Measurements from ENCODE around the gene SEZ6. TPM values are rescaled to one million over a fixed set of nuclear protein-coding genes. Genes with fewer than 3 reads are reported as not detected.
A peak's percentile ranks its signal among the peaks of the same experiment; 100 is the strongest.

SEZ6 gene
- total RNA-seq, 2 experiments from 2014 or later, result not detected

DNA sequence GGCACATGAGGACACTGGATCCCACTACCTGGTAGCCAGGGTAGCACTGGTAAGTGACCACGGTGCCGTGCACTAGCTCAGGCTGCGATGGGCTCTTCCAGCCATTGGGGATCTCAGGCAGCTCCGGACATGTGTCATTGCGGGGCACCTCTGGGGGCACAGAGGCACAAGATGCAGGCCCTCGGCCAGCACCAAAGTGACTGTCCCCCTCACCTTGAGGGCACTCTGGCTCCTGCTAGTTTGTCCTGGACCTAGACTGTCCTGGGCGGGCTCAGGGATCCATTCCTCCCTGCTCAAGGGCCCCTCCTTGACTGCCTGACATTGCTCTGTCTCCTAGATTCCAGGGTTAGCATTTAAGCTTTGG is 47.9 kb downstream of the SEZ6 start:
- ChIA-PET POLR2A (no interaction called here), CTCF (interaction anchor here (0.7 to 8.5 kb wide), 5 partner anchors 41 to 233 kb away, joined by 3 to 199 read pairs (median 3); no protein-coding TSS in a partner anchor)
- no peaks in the 10 kb centered on the region for H3K36me3 Mint-ChIP-seq (ENCODE audit: low read depth)
- ATAC-seq, result no peak
- no peak for DNase-seq
- no peaks in the 10 kb centered on the region for H3K27me3 Mint-ChIP-seq
- H3K9me3 Mint-ChIP-seq (ENCODE audit: low read depth), result no peaks in the 10 kb centered on the region
- intact Hi-C loops (cut with DNase I, micrococcal nuclease), result no loop called here
- no peaks in the 10 kb centered on the region for H3K4me1 Mint-ChIP-seq
- no peak overlapping the region for H3K4me3 Mint-ChIP-seq
- H3K27ac Mint-ChIP-seq, result no peak overlapping the region

DNA sequence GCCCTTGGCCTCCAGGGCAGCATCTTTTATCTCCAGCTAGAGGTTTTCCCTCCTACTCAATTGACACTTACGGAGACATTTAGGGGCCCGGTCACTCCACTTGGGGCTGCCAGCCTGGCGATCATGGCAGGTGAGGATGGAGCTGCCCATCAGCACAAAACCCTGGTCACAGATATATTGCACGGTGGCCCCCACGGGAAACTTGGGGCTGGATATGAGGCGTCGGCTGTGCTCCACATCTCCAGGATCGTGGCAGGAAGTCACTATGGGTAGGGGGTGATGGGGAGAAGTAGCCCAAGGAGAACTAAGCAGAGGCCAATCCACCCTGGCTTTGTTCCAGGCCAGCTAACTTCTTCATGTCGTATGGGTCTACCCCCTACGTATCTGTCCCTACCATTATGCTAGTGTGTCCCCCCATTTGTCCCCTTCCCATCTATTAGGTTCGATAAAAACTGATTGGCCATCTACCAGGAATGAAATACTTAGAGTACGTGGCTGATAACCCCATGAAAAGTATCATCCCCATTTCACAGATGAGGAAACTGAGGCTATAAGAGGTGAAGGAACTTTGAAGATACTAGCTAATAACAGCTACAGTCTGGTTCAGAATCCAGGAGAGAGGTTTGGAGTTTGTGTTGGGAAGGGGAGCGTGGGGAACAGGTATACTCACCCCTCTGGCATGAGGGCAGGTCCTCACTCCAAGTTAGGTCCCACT is 48.4 kb downstream of the SEZ6 start:
- H3K9me3 Mint-ChIP-seq (ENCODE audit: low read depth), result no peaks in the 10 kb centered on the region
- DNase-seq (no peak), ATAC-seq (no peak)
- POLR2A ChIA-PET, result no interaction called here
- no peaks in the 10 kb centered on the region for H3K27me3 Mint-ChIP-seq
- H3K27ac Mint-ChIP-seq, result no peak overlapping the region
- H3K4me1 Mint-ChIP-seq, result no peaks in the 10 kb centered on the region
- CTCF ChIA-PET, result interaction anchor here (0.6 to 1.4 kb wide), 8 partner anchors 8 to 232 kb away, joined by 3 to 4 read pairs (median 3); no protein-coding TSS in a partner anchor
- H3K4me3 Mint-ChIP-seq, result no peak overlapping the region
- intact Hi-C loops (cut with DNase I, micrococcal nuclease), result no loop called here
- H3K36me3 Mint-ChIP-seq (ENCODE audit: low read depth), result no peaks in the 10 kb centered on the region

DNA sequence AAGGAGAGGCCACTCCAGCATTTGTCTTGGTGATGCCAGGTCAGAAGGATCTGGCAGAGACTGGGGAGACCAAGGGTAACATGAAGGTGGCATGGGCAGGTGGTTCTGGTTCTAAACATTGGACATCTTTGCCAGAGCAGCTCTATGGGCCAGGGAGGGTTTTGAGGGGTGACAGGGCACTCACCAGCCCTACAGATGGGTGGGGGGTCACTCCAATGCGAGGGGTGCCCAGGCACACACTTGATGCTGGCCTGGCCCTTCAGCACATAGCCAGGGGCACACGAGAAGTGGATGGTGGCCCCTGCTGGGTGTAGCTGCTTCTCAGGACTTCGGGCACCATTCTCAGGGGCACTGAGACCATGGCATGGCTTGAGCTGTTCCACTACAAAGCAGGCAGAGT is 49.0 kb downstream of the SEZ6 start:
- CTCF ChIA-PET, result interaction anchor here (0.6 to 1.4 kb wide), 5 partner anchors 9 to 1630 kb away, joined by 3 to 4 read pairs (median 3); no protein-coding TSS in a partner anchor
- POLR2A ChIA-PET, result no interaction called here
- Mint-ChIP-seq H3K27ac (no peak overlapping the region), H3K4me1 (no peaks in the 10 kb centered on the region), H3K27me3 (no peaks in the 10 kb centered on the region), H3K4me3 (no peak overlapping the region), H3K9me3 (ENCODE audit: low read depth) (no peaks in the 10 kb centered on the region), H3K36me3 (ENCODE audit: low read depth) (no peaks in the 10 kb centered on the region)
- DNase-seq (no peak), ATAC-seq (no peak)
- intact Hi-C loops (cut with DNase I, micrococcal nuclease), result no loop called here

DNA sequence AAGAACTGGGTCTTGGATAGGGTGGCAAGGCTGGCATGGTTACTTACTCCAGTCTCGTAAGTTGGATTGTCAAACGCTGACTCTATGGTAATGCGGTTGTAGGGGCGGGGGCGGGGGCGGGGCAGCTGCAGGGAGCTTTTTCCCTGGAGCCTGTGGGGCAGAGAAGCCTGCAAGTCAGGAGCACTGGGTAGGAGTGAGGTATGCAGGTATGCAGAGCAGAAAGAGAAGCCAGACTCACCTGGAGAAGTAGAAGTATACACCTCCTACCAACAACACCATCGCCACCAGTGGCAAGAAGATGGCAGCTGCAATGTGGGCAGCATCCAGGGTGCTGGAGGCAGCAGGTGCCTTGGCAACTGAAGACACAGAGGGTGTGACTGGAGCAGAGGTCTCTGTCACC is 49.7 kb downstream of the SEZ6 start:
- Mint-ChIP-seq H3K27me3 (no peaks in the 10 kb centered on the region), H3K36me3 (ENCODE audit: low read depth) (no peaks in the 10 kb centered on the region), H3K9me3 (ENCODE audit: low read depth) (no peaks in the 10 kb centered on the region), H3K27ac (no peak overlapping the region), H3K4me1 (no peaks in the 10 kb centered on the region), H3K4me3 (no peak overlapping the region)
- DNase-seq (no peak), ATAC-seq (no peak)
- intact Hi-C loops (cut with DNase I, micrococcal nuclease), result no loop called here
- POLR2A ChIA-PET, result no interaction called here
- CTCF ChIA-PET, result interaction anchor here (0.6 to 1.4 kb wide), 3 partner anchors 9 to 1631 kb away, joined by 3 to 6 read pairs (median 4); no protein-coding TSS in a partner anchor

DNA sequence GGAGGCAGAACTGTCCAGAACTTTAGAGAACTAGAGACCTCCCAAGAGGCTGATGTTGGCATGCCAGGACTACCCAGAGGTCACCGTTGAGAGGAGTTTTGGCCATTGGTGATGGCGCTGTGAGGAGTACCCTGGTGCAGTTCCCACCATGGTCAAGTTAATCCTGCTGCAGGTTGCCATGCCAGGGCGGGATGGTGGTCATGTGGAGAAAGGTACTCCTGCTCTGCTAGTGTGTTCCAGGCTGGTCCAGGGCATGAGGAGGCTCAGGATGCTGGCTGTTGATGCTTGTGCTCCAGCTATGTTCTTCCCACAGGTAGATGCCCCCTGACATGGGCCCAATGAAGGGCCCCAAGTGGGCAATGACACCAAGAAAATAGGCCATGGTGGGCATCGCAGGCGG is 50.4 kb downstream of the SEZ6 start:
- intact Hi-C loops (cut with DNase I, micrococcal nuclease), result no loop called here
- no peak overlapping the region for H3K4me3 Mint-ChIP-seq
- DNase-seq (no peak), ATAC-seq (no peak)
- H3K27ac Mint-ChIP-seq, result no peak overlapping the region
- ChIA-PET CTCF (interaction anchor here (0.7 kb wide), 1 partner anchor 107 kb away, joined by 6 read pairs; no protein-coding TSS in a partner anchor), POLR2A (no interaction called here)
- no peaks in the 10 kb centered on the region for H3K4me1 Mint-ChIP-seq
- no peaks in the 10 kb centered on the region for H3K9me3 Mint-ChIP-seq (ENCODE audit: low read depth)
- peaks cover 2% of the 10 kb centered on the region for H3K36me3 Mint-ChIP-seq (ENCODE audit: low read depth)
- H3K27me3 Mint-ChIP-seq, result no peaks in the 10 kb centered on the region

DNA sequence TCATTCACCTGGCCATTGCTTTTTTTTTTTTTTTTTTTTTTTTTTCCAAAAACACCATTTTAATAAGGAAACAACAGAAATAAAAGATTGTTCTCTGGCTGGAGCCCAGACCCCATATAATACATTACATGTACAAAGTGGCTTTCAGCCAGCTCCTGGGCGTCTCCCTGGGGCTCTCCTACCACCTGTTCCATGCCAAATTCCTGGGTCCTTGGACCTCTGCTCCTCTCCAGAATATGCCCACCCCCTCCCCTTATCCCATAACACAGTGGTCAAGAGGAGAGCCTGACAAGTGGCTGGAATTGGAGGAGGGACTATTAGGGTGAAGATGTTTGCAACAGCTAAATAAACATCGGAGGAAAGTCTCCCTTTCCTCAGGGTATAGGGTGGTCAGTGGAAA is 50.9 kb downstream of the SEZ6 start:
- Mint-ChIP-seq H3K27me3 (no peaks in the 10 kb centered on the region), H3K9me3 (ENCODE audit: low read depth) (no peaks in the 10 kb centered on the region), H3K27ac (no peak overlapping the region), H3K4me3 (no peak overlapping the region), H3K4me1 (no peaks in the 10 kb centered on the region), H3K36me3 (ENCODE audit: low read depth) (peaks cover 2% of the 10 kb centered on the region)
- ChIA-PET POLR2A (no interaction called here), CTCF (interaction anchor here (1.9 kb wide), 1 partner anchor 9 kb away, joined by 11 read pairs; no protein-coding TSS in a partner anchor)
- ATAC-seq (no peak), DNase-seq (no peak)
- intact Hi-C loops (cut with DNase I, micrococcal nuclease), result loop anchor here (5.0 kb wide), 7 partner anchors 98 to 662 kb away; partner anchors contain the start of genes TRAF4 (in 2 of the 2), BLTP2 (in 1 of the 2), ERAL1 (in 1 of the 2) and IFT20 (in 1 of the 2)

DNA sequence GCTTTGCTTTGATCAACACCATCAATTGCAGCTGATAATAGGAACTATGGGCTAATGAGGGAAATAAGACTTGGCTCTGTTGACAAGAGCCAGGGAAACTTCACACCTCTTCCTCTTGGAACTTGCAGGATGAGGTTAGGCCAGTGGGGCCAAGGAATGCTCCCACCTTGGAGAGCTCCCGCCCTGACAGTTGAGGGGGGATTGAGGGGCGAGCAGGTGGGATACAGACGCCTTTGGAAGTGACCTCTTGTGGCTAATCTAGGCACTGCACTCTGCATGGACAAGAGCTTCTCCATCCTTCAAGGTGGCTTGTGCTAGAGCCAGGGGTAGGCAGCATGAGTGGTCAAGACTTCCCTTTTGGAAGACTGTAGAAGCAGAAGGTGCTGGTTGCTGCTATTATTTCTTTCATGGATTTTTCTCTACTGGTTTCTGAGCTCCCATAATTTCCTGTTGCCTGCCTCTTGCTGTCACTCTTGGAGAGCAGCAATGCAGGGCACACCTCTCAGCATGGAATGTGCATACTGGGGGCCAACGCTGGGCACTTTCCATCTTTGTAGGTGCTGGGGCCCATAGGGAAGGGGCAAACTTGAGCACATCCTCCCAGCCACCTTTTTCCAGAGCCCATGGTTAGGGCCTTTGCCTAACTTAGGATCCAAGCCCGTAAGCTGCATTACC is 52.3 kb downstream of the SEZ6 start:
- Mint-ChIP-seq H3K27me3 (no peaks in the 10 kb centered on the region), H3K27ac (peak overlapping the region; percentile 10), H3K9me3 (ENCODE audit: low read depth) (no peaks in the 10 kb centered on the region), H3K36me3 (ENCODE audit: low read depth) (peaks cover 10% of the 10 kb centered on the region), H3K4me3 (no peak overlapping the region), H3K4me1 (peaks cover 2% of the 10 kb centered on the region)
- CTCF ChIA-PET, result interaction anchor here (0.6 to 5.9 kb wide), 46 partner anchors 10 to 663 kb away, joined by 3 to 94 read pairs (median 4); partner anchors contain the start of genes FLOT2, NEK8, RPL23A and TLCD1
- no peak for ATAC-seq
- POLR2A ChIA-PET, result interaction anchor here (0.5 to 0.7 kb wide), 2 partner anchors 91 to 209 kb away, joined by 3 read pairs; no protein-coding TSS in a partner anchor
- DNase-seq, result peak; percentile 68
- intact Hi-C loops (cut with DNase I, micrococcal nuclease), result loop anchor here (2.0 to 5.0 kb wide), 8 partner anchors 96 to 664 kb away; partner anchors contain the start of genes TRAF4 (in 2 of the 2), BLTP2 (in 1 of the 2), ERAL1 (in 1 of the 2) and IFT20 (in 1 of the 2)

DNA sequence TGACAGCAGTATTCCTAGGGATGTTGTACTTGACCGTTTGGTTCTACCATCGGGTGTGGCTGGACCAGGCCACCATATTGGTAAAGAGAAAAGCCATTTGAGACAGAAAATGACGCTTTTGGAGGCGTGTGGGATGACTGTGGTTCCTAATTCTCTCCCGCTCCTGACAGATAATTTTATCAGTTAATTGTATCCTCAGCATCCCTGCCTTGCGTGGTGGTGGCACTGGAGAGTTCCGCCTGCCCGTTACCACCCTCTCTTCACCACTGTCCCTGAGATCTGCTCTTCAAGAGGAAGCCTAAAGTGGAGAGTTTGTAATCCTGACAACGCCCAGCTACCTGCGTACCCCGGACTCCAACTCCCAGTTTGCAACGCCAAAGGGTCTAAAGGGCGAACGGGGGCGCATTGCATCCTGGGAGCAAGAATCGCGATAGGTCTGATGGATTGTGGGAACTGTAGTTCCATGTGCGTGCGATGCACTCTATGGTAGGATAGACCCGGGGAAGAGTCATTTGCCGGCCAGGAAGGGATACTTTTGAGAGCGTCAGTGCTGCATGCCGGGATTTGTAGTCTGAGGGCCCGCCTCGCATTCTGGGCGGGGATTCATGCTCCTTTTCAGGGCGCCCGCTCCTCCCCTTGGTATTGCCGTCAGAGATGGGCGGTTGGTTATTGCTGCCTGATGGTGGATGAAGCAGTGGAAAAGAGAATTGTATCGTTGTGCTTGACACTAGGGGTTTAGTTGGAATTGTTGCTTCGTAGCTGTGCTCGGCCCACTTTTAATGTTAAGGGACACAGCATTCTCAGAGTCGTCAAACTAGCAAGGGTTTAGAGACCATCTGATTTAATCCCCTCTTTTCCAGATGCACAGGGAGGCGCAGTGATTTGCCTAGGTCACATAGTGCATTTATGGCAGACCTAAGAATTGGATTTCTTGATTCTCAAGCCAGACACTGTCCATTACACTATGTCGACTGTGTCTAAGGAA is 53.5 kb downstream of the SEZ6 start:
- intact Hi-C loops (cut with DNase I, micrococcal nuclease), result loop anchor here (1.0 to 5.0 kb wide), 22 partner anchors 49 to 665 kb away; partner anchors contain the start of genes BLTP2 (in 2 of the 2), DHRS13 (in 2 of the 2), FAM222B (in 2 of the 2) and NEK8 (in 2 of the 2)
- CTCF ChIA-PET, result interaction anchor here (0.5 to 5.9 kb wide), 39 partner anchors 9 to 665 kb away, joined by 3 to 94 read pairs (median 4); partner anchors contain the start of genes NEK8, RPL23A, SDF2 and SUPT6H
- peaks cover 22% of the 10 kb centered on the region for H3K36me3 Mint-ChIP-seq (ENCODE audit: low read depth)
- H3K9me3 Mint-ChIP-seq (ENCODE audit: low read depth), result no peaks in the 10 kb centered on the region
- DNase-seq (peak; percentile 96), ATAC-seq (peak; percentile 77)
- H3K4me3 Mint-ChIP-seq, result no peak overlapping the region
- peaks cover 15% of the 10 kb centered on the region for H3K4me1 Mint-ChIP-seq
- POLR2A ChIA-PET, result interaction anchor here (0.5 to 1.6 kb wide), 9 partner anchors 25 to 381 kb away, joined by 3 to 19 read pairs (median 4); partner anchors contain the start of genes NEK8, PIGS, RPL23A and SDF2
- H3K27ac Mint-ChIP-seq, result no peak overlapping the region
- H3K27me3 Mint-ChIP-seq, result no peaks in the 10 kb centered on the region

DNA sequence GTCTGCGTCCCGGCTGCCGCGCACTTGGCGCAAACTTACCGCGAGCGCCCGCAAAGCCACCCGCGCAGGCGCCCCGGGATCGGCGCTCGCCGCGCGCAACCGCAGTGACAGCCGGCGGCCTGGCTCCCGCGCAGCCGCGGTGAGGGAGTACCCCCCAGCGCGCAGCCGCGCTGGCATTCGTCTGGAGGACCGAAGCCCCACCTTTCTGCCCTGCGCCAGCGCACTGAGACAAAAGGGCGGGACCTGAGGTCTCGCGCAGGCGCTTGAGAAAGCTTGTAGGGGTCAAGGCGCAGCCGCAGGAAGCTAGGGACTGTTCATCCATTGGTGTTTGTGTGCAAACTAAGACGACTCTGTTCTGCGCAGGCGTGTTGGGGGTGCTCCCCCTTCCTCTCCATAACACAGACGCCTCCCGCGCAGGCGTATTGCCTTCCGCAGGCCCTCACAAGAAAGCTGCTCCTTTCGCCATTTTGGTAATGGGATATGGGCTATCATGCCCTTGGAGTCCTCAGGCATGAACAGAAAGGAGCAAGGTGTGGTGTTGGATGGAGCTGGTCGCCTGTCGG is 54.3 kb downstream of the SEZ6 start, which contains the start of gene PHF12:
Gene PHF12 (minus strand): TSS at position 91 of the 563 bp plus-strand sequence. CDS start 558 bp downstream, outside the sequence.
- POLR2A ChIA-PET, result interaction anchor here (0.5 to 1.6 kb wide), 10 partner anchors 24 to 380 kb away, joined by 3 to 19 read pairs (median 4); partner anchors contain the start of genes NEK8, PIGS, RPL23A and SDF2
- Mint-ChIP-seq H3K9me3 (ENCODE audit: low read depth) (no peaks in the 10 kb centered on the region), H3K27ac (peak within 1 kb of the TSS; percentile 93), H3K4me1 (peaks cover 23% of the 10 kb centered on the region), H3K27me3 (no peaks in the 10 kb centered on the region), H3K4me3 (no peak within 1 kb of the TSS), H3K36me3 (ENCODE audit: low read depth) (peaks cover 28% of the 10 kb centered on the region)
- intact Hi-C loops (cut with DNase I, micrococcal nuclease), result loop anchor here (1.0 to 5.0 kb wide), 11 partner anchors 94 to 666 kb away; partner anchors contain the start of genes BLTP2 (in 2 of the 2), SUPT6H (in 2 of the 2), TRAF4 (in 2 of the 2) and ERAL1 (in 1 of the 2)
- CTCF ChIA-PET, result interaction anchor here (0.5 to 5.9 kb wide), 21 partner anchors 8 to 564 kb away, joined by 3 to 94 read pairs (median 3); partner anchors contain the start of genes NEK8, RPL23A, SDF2 and SUPT6H
- ATAC-seq (peak; percentile 70), DNase-seq (peak; percentile 100)
